ENCODE results near the gene TTLL5.

TTLL5 gene

GRCh38 chr14:75861161-75861621 is 200.1 kb downstream of the TTLL5 start:
- DNase-seq (ENCODE audit: low spot score) = no peak

GRCh38 chr14:75863221-75863620 is 202.2 kb downstream of the TTLL5 start:
- no peak for DNase-seq (ENCODE audit: low spot score)

GRCh38 chr14:75864352-75864751 is 203.3 kb downstream of the TTLL5 start:
- no peak for DNase-seq (ENCODE audit: low spot score)

DNA sequence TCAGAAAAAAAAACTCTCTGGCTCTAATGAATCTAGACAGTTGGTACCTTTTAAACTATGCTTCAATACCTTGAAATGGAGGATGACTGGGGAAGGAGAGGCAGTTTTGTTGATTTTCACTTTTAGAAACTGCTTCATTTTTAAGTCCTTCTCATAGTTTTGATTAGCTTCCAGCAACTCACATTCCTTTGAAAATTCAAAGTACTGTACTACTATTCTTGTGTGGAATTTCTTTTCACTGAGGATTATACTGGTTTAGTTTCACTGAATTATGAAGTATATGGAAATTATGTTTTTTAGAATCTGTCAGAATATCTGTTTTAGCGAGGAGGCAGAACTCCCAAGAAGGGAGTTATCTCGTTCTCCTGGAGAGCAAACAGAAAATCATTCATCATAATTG is 204.5 kb downstream of the TTLL5 start:
- no peak for DNase-seq (ENCODE audit: low spot score)

DNA sequence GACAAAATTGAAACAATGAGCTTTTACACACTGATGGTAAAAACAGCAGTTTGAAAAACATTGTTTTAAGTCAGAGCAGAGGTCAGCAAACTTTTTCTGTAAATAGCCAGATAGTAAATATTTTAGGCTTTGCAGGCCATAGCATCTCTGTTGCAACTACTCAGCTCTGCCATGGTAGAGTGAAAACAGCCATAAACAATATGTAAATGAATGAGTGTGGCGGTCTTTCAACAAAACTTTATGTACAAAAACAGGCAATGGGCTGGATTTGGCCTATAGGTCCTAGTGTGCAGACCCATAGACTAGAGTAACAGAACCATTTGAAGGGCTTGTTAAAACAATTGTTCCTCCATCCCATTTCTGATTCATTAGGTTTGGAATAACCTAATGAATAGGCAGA is 205.9 kb downstream of the TTLL5 start:
- DNase-seq (ENCODE audit: low spot score) = no peak

DNA sequence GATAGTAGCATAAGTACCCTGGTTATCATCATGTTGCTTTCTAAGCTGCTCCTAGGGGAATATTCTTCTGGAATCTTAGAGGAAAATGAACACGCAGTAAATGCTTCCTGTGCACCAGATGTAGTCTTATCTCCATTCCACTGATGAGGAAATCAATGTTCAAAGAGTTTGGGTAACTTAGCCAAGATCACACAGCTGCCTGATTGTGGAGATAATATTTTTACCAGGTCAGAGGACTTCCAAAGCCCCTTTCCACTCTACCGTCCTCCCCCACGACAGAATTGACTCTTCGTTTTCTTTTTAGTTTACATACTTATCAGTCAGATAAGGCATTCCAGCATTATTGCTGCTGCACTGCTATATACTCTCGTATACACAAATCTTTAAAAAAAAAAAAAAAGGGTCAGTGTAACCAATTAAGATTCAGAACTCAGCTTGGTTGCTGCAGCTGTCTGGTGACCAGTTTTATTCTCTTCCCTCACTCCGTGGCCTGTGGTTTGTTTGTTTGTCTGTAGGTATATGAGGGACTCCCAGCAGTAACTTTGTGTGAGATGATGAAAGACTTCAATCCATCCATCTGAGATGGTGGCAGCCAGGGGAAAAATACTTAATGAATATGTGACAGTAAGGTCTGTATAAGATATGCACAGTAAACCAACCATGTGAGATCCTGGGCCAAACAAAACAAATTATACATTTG is 210.3 kb downstream of the TTLL5 start:
- no peak for DNase-seq (ENCODE audit: low spot score)

- no peak for DNase-seq (ENCODE audit: low spot score)
Observed at GRCh38 chr14:75875958-75876357, 214.9 kb downstream of the TTLL5 start.

- no peak for DNase-seq (ENCODE audit: low spot score)
Observed at GRCh38 chr14:75876530-75876929, 215.5 kb downstream of the TTLL5 start.

DNA sequence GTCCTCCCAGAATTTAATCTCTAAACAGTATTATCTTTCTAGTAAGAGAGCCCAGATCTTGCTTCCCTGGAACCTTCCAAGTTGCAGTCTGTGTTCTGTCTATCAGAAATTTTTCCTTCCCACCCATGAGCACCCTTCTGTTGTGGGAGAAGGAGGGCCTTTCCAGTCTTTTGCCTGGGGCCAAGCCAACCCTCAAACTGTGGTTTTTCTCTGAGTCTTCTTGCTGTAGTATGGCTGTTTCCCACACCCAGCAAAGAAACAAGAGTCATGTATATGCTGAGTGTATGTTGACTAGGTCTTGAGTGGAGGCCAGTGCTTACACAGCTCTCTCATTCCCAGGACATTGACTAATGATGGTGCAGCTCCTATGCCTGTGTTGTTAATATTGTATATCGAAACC is 216.2 kb downstream of the TTLL5 start:
- no peak for DNase-seq (ENCODE audit: low spot score)

GRCh38 chr14:75877884-75878283 is 216.8 kb downstream of the TTLL5 start:
- peak; percentile 48 for DNase-seq (ENCODE audit: low spot score)

DNA sequence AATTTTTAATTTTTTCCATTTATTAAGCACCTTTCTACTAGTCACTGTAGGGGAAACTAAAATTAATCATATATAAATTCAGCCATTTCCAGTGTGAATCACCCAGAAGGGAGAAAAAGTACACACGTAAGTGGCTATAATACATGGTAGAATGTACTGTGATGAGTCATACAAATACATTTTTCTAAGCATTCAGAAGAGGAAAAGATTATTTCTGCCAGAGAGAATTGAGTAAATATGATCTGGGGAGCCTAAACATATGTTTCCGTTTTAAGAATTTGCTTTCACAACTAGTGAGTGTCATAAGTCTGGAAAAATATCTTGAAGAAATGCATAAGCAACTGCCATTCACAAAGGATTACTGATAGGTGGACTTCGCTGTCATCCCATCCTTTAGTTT is 218.0 kb downstream of the TTLL5 start:
- DNase-seq (ENCODE audit: low spot score) = no peak

- no peak for DNase-seq (ENCODE audit: low spot score)
Observed at GRCh38 chr14:75880512-75880911, 219.5 kb downstream of the TTLL5 start.

GRCh38 chr14:75881994-75882393 is 220.9 kb downstream of the TTLL5 start:
- DNase-seq (ENCODE audit: low spot score) = no peak

DNA sequence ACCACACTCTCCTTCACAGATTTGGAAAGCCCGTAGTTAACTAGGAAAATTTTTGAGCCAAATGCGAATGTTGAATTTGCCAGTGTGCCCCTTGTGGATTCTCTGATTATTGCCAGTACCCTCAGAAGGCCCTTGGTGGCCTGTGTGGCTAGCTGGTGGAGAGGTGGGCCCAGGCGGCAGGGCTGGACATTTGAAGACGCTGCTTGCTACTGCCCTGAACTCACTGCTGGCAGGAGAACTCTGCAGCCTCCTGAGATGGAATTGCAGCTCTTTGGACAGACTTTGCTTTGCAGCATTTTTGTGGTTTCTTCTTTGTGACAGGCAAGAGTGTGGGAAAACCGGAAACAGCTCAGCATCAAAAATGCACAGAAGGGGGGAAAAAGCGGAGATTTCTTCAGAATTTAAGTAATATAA is 223.2 kb downstream of the TTLL5 start:
- DNase-seq (ENCODE audit: low spot score) = peak; percentile 53

GRCh38 chr14:75885829-75886228 is 224.8 kb downstream of the TTLL5 start:
- no peak for DNase-seq (ENCODE audit: low spot score)

DNA sequence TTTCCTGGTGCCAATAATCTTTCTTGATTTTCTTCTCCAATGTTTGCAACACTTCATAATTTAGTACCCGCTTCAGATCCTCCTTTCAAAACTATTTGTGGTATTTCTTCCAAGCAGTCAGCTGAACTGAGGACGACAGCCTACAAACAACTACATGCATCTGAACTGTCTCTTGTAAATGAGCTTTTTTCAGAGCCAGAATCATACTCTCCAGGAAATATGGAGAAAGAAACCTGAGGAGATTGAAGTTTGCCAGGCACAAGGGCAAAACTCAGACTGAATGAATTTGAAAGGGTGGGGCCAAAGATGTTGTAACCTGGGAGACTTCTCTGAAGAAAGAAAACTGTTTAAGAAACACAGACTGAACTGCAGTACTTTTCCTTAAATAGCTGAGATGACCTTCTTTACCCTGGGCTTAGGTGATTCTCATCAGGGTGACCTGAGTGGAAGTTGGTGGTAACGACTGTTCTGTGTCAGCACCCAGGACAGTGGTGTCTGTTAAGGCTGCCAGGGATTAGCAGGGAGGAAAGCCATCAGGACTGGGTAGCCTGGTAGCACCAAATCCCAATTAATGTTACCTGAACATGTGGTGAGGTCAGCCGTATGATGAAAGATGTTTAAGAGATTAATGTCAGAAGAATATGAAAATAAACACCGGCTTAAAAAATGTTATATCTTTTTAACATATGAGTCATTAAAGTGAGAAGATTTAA is 225.7 kb downstream of the TTLL5 start:
- DNase-seq (ENCODE audit: low spot score) = no peak

DNA sequence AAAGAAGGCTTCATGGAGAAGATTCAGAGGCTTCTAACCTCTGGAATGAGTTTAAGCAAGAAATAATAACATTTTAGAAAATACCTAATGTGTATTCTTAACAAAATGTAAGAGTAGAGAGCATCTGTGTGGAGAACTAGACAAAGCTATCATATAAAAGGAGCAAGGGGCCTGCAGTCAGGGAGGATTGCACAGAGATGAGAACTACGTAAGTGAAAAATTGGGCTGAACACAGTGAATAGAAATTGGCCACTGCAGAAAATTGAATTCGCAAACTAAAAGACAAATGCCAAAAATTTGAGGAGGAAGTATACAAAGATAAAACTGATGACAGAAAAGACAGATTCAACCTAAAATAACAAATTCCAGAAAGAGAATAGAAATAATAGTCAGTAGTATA is 227.9 kb downstream of the TTLL5 start:
- no peak for DNase-seq (ENCODE audit: low spot score)

DNA sequence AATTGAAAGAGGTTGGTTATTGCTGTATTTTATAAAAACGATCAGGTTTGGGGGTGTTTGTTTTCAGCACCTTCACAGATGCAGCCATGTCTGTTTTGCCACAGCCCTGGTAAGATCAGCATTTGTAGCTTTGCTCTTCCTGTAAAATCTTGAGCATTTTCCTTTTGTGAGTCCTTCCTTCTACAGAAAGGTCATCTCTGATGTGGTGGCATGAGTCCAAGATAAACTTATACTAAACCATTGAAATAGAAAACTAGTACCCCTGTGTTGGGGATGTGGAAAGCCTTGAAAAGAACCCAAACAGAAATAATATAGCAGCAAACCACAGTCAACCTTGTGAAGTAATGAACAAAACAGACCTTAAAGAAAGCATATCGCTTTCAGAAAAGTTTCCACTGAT is 235.3 kb downstream of the TTLL5 start:
- DNase-seq (ENCODE audit: low spot score) = no peak

- no peak for DNase-seq (ENCODE audit: low spot score)
Observed at GRCh38 chr14:75904311-75904710, 243.3 kb downstream of the TTLL5 start.

DNA sequence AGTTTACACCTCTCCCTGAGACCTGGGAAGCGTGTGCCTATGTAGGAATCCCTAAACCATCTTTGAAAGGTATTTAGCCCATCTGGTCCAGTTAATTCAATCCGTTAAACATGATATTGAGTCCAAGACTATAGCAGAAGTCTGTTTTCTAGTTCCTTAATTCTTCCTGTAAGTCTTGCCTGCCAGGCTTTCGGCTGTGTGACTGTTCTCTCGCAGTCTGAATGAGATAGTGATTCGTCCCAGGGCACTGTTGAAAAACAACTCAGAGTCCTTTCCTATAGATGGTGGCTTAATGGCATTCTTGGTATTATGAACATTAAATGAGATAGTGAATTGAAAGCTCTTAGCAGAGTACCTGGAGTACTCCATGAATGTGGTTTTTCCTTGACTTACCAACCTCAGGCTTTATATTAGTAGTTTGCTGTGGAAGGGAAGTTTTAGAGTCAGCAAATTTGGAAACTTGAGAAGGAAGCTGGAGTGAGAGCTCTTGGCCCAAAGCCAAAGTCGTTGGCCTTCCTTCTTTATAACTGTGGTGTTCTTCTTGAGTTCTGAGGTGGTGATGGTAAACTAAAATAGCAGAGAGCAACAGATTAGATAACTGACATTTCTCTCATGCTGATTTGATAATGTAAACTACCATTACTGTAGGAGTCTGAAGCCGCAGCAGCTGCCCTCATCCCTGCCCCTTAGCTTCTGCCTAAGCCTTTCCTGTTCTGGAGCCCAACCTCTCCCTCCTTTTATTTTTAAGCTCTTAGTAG is 244.3 kb downstream of the TTLL5 start:
- no peak for DNase-seq (ENCODE audit: low spot score)

- DNase-seq (ENCODE audit: low spot score) = no peak
Observed at GRCh38 chr14:75906228-75906627, 245.2 kb downstream of the TTLL5 start.

DNA sequence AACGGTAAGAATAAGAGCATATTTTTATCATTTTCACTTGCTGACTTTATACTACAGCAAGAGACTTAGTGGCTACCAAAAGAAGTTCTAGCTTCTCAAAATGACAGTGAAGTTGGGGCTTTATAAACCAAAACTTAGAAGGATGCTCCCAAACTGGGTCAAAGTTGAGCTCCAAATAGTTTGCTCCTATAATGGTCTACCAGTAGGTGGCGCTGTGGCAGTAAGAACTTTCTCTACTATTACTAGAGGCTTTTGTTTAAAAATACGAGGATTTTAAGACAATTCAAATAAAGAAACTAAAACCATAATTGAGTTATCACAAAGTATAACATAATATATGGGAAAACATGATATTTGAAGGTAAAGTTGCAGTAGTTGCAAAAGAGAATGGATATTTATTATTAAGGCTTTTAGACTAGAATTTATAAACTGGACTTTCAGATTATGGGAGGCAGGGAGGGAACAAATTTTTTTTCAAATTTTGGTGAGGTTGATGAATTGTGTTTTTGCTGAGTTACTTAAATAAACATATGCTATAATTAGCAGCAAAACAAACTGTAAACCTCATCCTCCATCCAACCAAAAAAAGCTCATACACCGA is 245.7 kb downstream of the TTLL5 start:
- DNase-seq (ENCODE audit: low spot score) = peak; percentile 52
